HG03342 (cell line): ENCODE results near the gene MSX2.
"Not testable (repeated sequence)": the region's sequence is repeated elsewhere in the genome, so short reads cannot be mapped to it uniquely, and the experiment has no call there.

ENCODE experiments used
- ATAC-seq: cut with Tn5 transposase; IDR thresholded peaks from one replicate; pipeline ENCODE4 v1.9.1; 2021; ENCODE audit warnings: mild to moderate bottlenecking, moderate library complexity; ENCODE audit not compliant: unreplicated experiment

Gene MSX2

GRCh38 chr5:174733091-174733690, 8.8 kb downstream of the MSX2 start:
- no peak for ATAC-seq

GRCh38 chr5:174733836-174734235, 9.5 kb downstream of the MSX2 start:
- no peak for ATAC-seq

- no peak for ATAC-seq
Observed at GRCh38 chr5:174734571-174735497, 10.5 kb downstream of the MSX2 start.

- ATAC-seq, result no peak
Observed at GRCh38 chr5:174735498-174736330, 11.3 kb downstream of the MSX2 start.

- ATAC-seq, result no peak
Observed at GRCh38 chr5:174736331-174736721, 11.9 kb downstream of the MSX2 start.

- ATAC-seq, result no peak
Observed at GRCh38 chr5:174736777-174737176, 12.4 kb downstream of the MSX2 start.

GRCh38 chr5:174737330-174737729, 12.9 kb downstream of the MSX2 start:
- ATAC-seq, result no peak

- no peak for ATAC-seq
Observed at GRCh38 chr5:174741352-174741751, 17.0 kb downstream of the MSX2 start.

- ATAC-seq, result no peak
Observed at GRCh38 chr5:174744896-174745295, 20.5 kb downstream of the MSX2 start.

GRCh38 chr5:174745590-174746103, 21.3 kb downstream of the MSX2 start:
- no peak for ATAC-seq

GRCh38 chr5:174750711-174751110, 26.3 kb downstream of the MSX2 start:
- ATAC-seq, result no peak

- no peak for ATAC-seq
Observed at GRCh38 chr5:174751154-174752000, 27.0 kb downstream of the MSX2 start.

GRCh38 chr5:174752121-174752520, 27.7 kb downstream of the MSX2 start:
- ATAC-seq, result no peak

- ATAC-seq, result no peak
Observed at GRCh38 chr5:174755106-174755505, 30.7 kb downstream of the MSX2 start.

- ATAC-seq, result no peak
Observed at GRCh38 chr5:174759091-174759490, 34.7 kb downstream of the MSX2 start.

GRCh38 chr5:174760721-174761120, 36.3 kb downstream of the MSX2 start:
- no peak for ATAC-seq

GRCh38 chr5:174761341-174761740, 37.0 kb downstream of the MSX2 start:
- not testable (repeated sequence) for ATAC-seq

GRCh38 chr5:174764309-174764708, 39.9 kb downstream of the MSX2 start:
- no peak for ATAC-seq

GRCh38 chr5:174765540-174765939, 41.2 kb downstream of the MSX2 start:
- ATAC-seq, result no peak

GRCh38 chr5:174767670-174768069, 43.3 kb downstream of the MSX2 start:
- ATAC-seq, result no peak
